ENCODE measurements around the gene TEDC1.
"Not testable (repeated sequence)": the region's sequence is repeated elsewhere in the genome, so short reads cannot be mapped to it uniquely, and the experiment has no call there.

TEDC1 gene

GRCh38 chr14:105533811-105534498 is 42.9 kb downstream of the TEDC1 start:
- no peak for DNase-seq (ENCODE audit: insufficient read length)
- TF ChIP-seq TAF1 (IDR thresholded peaks at IDR 0.05; ENCODE audit: borderline replicate concordance, low read depth, low read length): no peak
- TF ChIP-seq POLR2AphosphoS5 (IDR thresholded peaks at IDR 0.05; ENCODE audit: low read depth, low read length): no peak
- no peak for TF ChIP-seq POLR2A (IDR thresholded peaks at IDR 0.05; ENCODE audit: low read depth, low read length)
- FAIRE-seq: no peak

- DNase-seq (ENCODE audit: insufficient read length): no peak
These were observed 43.5 kb downstream of the TEDC1 start for GRCh38 chr14:105534586-105534985.

GRCh38 chr14:105536051-105536450 is 45.0 kb downstream of the TEDC1 start:
- DNase-seq (ENCODE audit: insufficient read length) (no peak), FAIRE-seq (no peak)
- no peak for TF ChIP-seq TAF1 (IDR thresholded peaks at IDR 0.05; ENCODE audit: borderline replicate concordance, low read depth, low read length)
- no peak for TF ChIP-seq POLR2A (IDR thresholded peaks at IDR 0.05; ENCODE audit: low read depth, low read length)
- no peak for TF ChIP-seq POLR2AphosphoS5 (IDR thresholded peaks at IDR 0.05; ENCODE audit: low read depth, low read length)

More at GRCh38 chr14:105534586-105534985, 43.5 kb downstream of the TEDC1 start:
- TF ChIP-seq POLR2A (IDR thresholded peaks at IDR 0.05; ENCODE audit: low read depth, low read length): no peak
- no peak for TF ChIP-seq TAF1 (IDR thresholded peaks at IDR 0.05; ENCODE audit: borderline replicate concordance, low read depth, low read length)
- no peak for TF ChIP-seq POLR2AphosphoS5 (IDR thresholded peaks at IDR 0.05; ENCODE audit: low read depth, low read length)
- no peak for FAIRE-seq

GRCh38 chr14:105536691-105537579 is 45.9 kb downstream of the TEDC1 start:
- TF ChIP-seq TAF1 (IDR thresholded peaks at IDR 0.05; ENCODE audit: borderline replicate concordance, low read depth, low read length): no peak
- TF ChIP-seq POLR2A (IDR thresholded peaks at IDR 0.05; ENCODE audit: low read depth, low read length): no peak
- no peak for TF ChIP-seq POLR2AphosphoS5 (IDR thresholded peaks at IDR 0.05; ENCODE audit: low read depth, low read length)
- FAIRE-seq: no peak
- no peak for DNase-seq (ENCODE audit: insufficient read length)

- FAIRE-seq: peak; percentile 61
- DNase-seq (ENCODE audit: insufficient read length): peak; percentile 92
- TF ChIP-seq POLR2A (IDR thresholded peaks at IDR 0.05; ENCODE audit: low read depth, low read length) (no peak), TAF1 (IDR thresholded peaks at IDR 0.05; ENCODE audit: borderline replicate concordance, low read depth, low read length) (no peak), POLR2AphosphoS5 (IDR thresholded peaks at IDR 0.05; ENCODE audit: low read depth, low read length) (no peak)
These were observed 46.8 kb downstream of the TEDC1 start for GRCh38 chr14:105537580-105538474.

- TF ChIP-seq POLR2A (IDR thresholded peaks at IDR 0.05; ENCODE audit: low read depth, low read length) (no peak), POLR2AphosphoS5 (IDR thresholded peaks at IDR 0.05; ENCODE audit: low read depth, low read length) (no peak)
- FAIRE-seq (no peak), DNase-seq (ENCODE audit: insufficient read length) (no peak)
These were observed 47.5 kb downstream of the TEDC1 start for GRCh38 chr14:105538481-105539049.

- no peak for TF ChIP-seq POLR2AphosphoS5 (IDR thresholded peaks at IDR 0.05; ENCODE audit: low read depth, low read length)
- TF ChIP-seq TAF1 (IDR thresholded peaks at IDR 0.05; ENCODE audit: borderline replicate concordance, low read depth, low read length): no peak
- no peak for TF ChIP-seq POLR2A (IDR thresholded peaks at IDR 0.05; ENCODE audit: low read depth, low read length)
These were observed 49.8 kb downstream of the TEDC1 start for GRCh38 chr14:105540811-105541210.

GRCh38 chr14:105541218-105541875 is 50.3 kb downstream of the TEDC1 start:
- FAIRE-seq: no peak

More at GRCh38 chr14:105540811-105541210, 49.8 kb downstream of the TEDC1 start:
- FAIRE-seq: no peak
- DNase-seq (ENCODE audit: insufficient read length): no peak

GRCh38 chr14:105545676-105546075 is 54.6 kb downstream of the TEDC1 start:
- not testable (repeated sequence) for DNase-seq (ENCODE audit: insufficient read length); FAIRE-seq

More at GRCh38 chr14:105541218-105541875, 50.3 kb downstream of the TEDC1 start:
- TF ChIP-seq POLR2AphosphoS5 (IDR thresholded peaks at IDR 0.05; ENCODE audit: low read depth, low read length) (no peak), POLR2A (IDR thresholded peaks at IDR 0.05; ENCODE audit: low read depth, low read length) (no peak), TAF1 (IDR thresholded peaks at IDR 0.05; ENCODE audit: borderline replicate concordance, low read depth, low read length) (no peak)
- no peak for DNase-seq (ENCODE audit: insufficient read length)

GRCh38 chr14:105546410-105546809 is 55.4 kb downstream of the TEDC1 start:
- not testable (repeated sequence) for FAIRE-seq

GRCh38 chr14:105547072-105547471 is 56.0 kb downstream of the TEDC1 start:
- DNase-seq (ENCODE audit: insufficient read length); FAIRE-seq: not testable (repeated sequence)

More at GRCh38 chr14:105546410-105546809, 55.4 kb downstream of the TEDC1 start:
- not testable (repeated sequence) for DNase-seq (ENCODE audit: insufficient read length)
